ENCODE results near the gene SLC33A1. TPM values are rescaled to one million over a fixed set of nuclear protein-coding genes. Genes with fewer than 3 reads are reported as not detected.
"Not testable (repeated sequence)": the region's sequence is repeated elsewhere in the genome, so short reads cannot be mapped to it uniquely, and the experiment has no call there.

The SLC33A1 gene
- total and polyA plus RNA-seq, 8 donors, result 10.1 to 39.1 (median 32.9) TPM

GRCh38 chr3:155889952-155890351 is 35.7 kb upstream of the SLC33A1 start:
- intact Hi-C loops (cut with DNase I), result no loop called here
- H3K36me3 ChIP-seq, result peaks cover 0 to 5% (median 0%) of the 10 kb centered on the region in 3 donors
- H3K27ac ChIP-seq, result no peak overlapping the region
- ATAC-seq (peak; percentile 50 to 56 (median 54)), FAIRE-seq (no peak), DNase-seq (no peak)
- WGBS, 2 donors, result 19 to 22% methylated on average over 1 of the region's 1 CpG
- no peak for TF ChIP-seq CTCF (IDR thresholded peaks at IDR 0.05)
- no peaks in the 10 kb centered on the region for H3K27me3 ChIP-seq
- no peak overlapping the region for H3K4me3 ChIP-seq
- peaks cover 7 to 16% (median 8%) of the 10 kb centered on the region in 3 donors for H3K4me1 ChIP-seq
- no peaks in the 10 kb centered on the region for H3K9me3 ChIP-seq

- WGBS, 2 donors, result 89% methylated on average over 5 of the region's 5 CpGs
- no peak for TF ChIP-seq CTCF (IDR thresholded peaks at IDR 0.05)
- FAIRE-seq, result no peak
- no peak for ATAC-seq
- no peak for DNase-seq
- Histone ChIP-seq H3K27me3 (no peaks in the 10 kb centered on the region), H3K9me3 (no peaks in the 10 kb centered on the region), H3K27ac (no peak overlapping the region), H3K4me3 (no peak overlapping the region), H3K36me3 (peaks cover 0 to 3% (median 0%) of the 10 kb centered on the region in 3 donors), H3K4me1 (peaks cover 7 to 16% (median 8%) of the 10 kb centered on the region in 3 donors)
- intact Hi-C loops (cut with DNase I), result no loop called here
These were observed 35.0 kb upstream of the SLC33A1 start for GRCh38 chr3:155889212-155889611.

- ATAC-seq, result no peak
- FAIRE-seq, result no peak
- no peak overlapping the region for H3K27ac ChIP-seq
- no peak for TF ChIP-seq CTCF (IDR thresholded peaks at IDR 0.05)
- H3K27me3 ChIP-seq, result no peaks in the 10 kb centered on the region
- H3K4me1 ChIP-seq, result peaks cover 7 to 16% (median 8%) of the 10 kb centered on the region in 3 donors
- H3K36me3 ChIP-seq, result no peaks in the 10 kb centered on the region
- H3K9me3 ChIP-seq, result no peaks in the 10 kb centered on the region
- DNase-seq, result no peak
- 85 to 89% methylated on average over 1 of the region's 1 CpG for WGBS, 2 donors
- intact Hi-C loops (cut with DNase I), result no loop called here
- H3K4me3 ChIP-seq, result no peak overlapping the region
These were observed 32.7 kb upstream of the SLC33A1 start for GRCh38 chr3:155886915-155887314.

- intact Hi-C loops (cut with DNase I); H3K4me3 ChIP-seq; DNase-seq; H3K27ac ChIP-seq; ATAC-seq; H3K27me3 ChIP-seq; H3K9me3 ChIP-seq; FAIRE-seq; H3K36me3 ChIP-seq: not testable (repeated sequence)
- WGBS, 2 donors, result 95% methylated on average over 8 of the region's 8 CpGs
- peaks cover 7 to 16% (median 8%) of the 10 kb centered on the region in 3 donors for H3K4me1 ChIP-seq
These were observed 32.1 kb upstream of the SLC33A1 start for GRCh38 chr3:155886348-155886747.

GRCh38 chr3:155885292-155885691 is 31.1 kb upstream of the SLC33A1 start:
- no peak overlapping the region for H3K27ac ChIP-seq
- FAIRE-seq, result no peak
- no peaks in the 10 kb centered on the region for H3K27me3 ChIP-seq
- intact Hi-C loops (cut with DNase I), result no loop called here
- H3K4me3 ChIP-seq, result no peak overlapping the region
- DNase-seq, result no peak
- no peak for TF ChIP-seq CTCF (IDR thresholded peaks at IDR 0.05)
- no peaks in the 10 kb centered on the region for H3K36me3 ChIP-seq
- no peaks in the 10 kb centered on the region for H3K9me3 ChIP-seq
- ATAC-seq, result no peak
- H3K4me1 ChIP-seq, result peaks cover 0 to 8% (median 4%) of the 10 kb centered on the region in 3 donors

Measured in pancreas (tissue), 10 donors.